BLaER1 (cell line): Measurements from ENCODE around the gene CPLX1.

Experiments used
- H3K27ac ChIP-seq: shearing (Covaris generic); formaldehyde crosslinking; 2 replicates; pipeline ENCODE4 v1.8.1; 2022
- H3K27me3 ChIP-seq: shearing (Covaris generic); formaldehyde crosslinking; 2 replicates; pipeline ENCODE4 v1.8.1; 2022
- H3K36me3 ChIP-seq: shearing (Covaris generic); formaldehyde crosslinking; 2 replicates; pipeline ENCODE4 v1.8.1; 2022
- H3K4me1 ChIP-seq: shearing (Covaris generic); formaldehyde crosslinking; 2 replicates; pipeline ENCODE4 v1.8.1; 2022
- H3K4me2 ChIP-seq: shearing (Covaris generic); formaldehyde crosslinking; 2 replicates; pipeline ENCODE4 v1.8.1; 2022
- H3K4me3 ChIP-seq: shearing (Covaris generic); formaldehyde crosslinking; 2 replicates; pipeline ENCODE4 v1.8.1; 2022
- H3K9ac ChIP-seq: shearing (Covaris generic); formaldehyde crosslinking; 2 replicates; pipeline ENCODE4 v1.8.1; 2022
- H3K9me3 ChIP-seq: shearing (Covaris generic); formaldehyde crosslinking; 2 replicates; pipeline ENCODE4 v1.8.1; 2022
- H4K20me1 ChIP-seq: shearing (Covaris generic); formaldehyde crosslinking; 2 replicates; pipeline ENCODE4 v1.8.1; 2022
- Cebpa-rat ChIP-seq: shearing (Covaris generic); IDR thresholded peaks from 2 replicates; pipeline ENCODE4 v1.8.1; 2022

CPLX1 gene

DNA sequence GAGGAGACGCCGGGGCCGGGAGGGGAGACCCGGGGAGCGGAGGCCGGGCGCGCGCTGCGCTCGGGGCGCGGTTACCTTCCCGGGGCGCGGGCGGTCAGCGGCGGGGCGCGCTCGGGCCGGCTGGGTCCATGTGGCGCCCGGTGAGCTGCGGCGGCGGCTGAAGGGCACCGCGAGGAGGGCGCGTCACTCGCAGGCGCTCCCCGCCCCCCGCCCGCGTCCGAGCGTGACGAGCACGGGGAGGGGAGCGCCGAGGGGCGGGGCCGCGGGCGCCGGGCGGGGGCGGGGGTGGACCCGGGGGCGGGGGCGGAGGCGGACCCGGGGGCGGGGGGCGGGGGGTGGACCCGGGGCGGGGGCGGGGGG, at the start of gene CPLX1:
CPLX1 (minus strand) TSS at position 159 of the 360 bp plus-strand sequence. CDS start 1,607 bp downstream, outside the sequence.
- Histone ChIP-seq H3K4me3 (peak within 1 kb of the TSS; percentile 54), H3K9ac (no peak within 1 kb of the TSS), H3K9me3 (no peaks in the 10 kb centered on the region), H4K20me1 (peaks cover 50% of the 10 kb centered on the region), H3K27me3 (peaks cover 90% of the 10 kb centered on the region), H3K36me3 (no peaks in the 10 kb centered on the region), H3K4me1 (peaks cover 55% of the 10 kb centered on the region), H3K4me2 (peak within 1 kb of the TSS; percentile 78), H3K27ac (no peak within 1 kb of the TSS)
- no peak for TF ChIP-seq Cebpa-rat

DNA sequence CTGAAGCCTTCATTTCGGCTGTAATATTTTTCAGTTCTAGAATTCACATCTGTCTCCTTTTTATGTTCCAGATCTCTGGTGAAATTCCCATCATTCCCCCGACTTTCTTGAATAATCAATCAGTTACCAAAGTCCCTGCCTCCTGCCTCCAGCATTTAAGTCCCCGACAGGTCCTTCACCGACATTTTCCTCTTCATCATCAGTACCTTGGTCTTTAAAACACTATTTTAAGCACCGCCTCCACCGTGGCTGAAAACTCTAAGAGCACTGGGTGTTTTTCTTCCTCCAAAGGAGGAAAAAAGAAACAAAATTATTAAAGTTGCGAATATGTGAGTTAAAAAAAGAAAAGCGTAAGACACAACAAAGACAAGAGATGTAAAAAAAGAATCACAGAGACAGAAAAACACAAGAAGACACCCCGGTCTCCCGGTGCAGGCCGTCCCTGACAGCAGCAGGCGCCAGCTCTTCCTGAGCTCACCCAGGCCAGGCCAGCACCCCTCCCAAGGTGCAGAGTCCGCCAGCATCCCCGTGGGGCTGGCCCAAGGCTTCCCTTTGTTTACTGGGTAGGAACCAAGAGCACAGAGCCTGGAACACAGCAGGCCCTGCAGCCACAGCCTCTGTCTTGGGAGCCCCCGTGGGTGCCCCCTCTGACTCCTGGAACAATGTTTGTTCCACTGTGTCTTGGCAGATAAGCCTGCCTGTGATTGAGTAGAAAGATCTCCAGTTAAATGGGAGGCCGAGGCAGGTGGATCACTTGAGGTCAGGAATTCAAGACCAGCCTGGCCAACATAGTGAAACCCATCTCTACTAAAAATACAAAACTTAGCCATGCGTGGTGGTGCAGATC, 49.3 kb upstream of the CPLX1 start:
- H3K36me3 ChIP-seq: peaks cover 98% of the 10 kb centered on the region
- no peak for TF ChIP-seq Cebpa-rat
- peaks cover 28% of the 10 kb centered on the region; the same call in 1 of the 2 replicates for H4K20me1 ChIP-seq
- no peak overlapping the region for H3K4me3 ChIP-seq
- no peaks in the 10 kb centered on the region for H3K27me3 ChIP-seq
- H3K27ac ChIP-seq: 0 out of 2 replicates have a peak overlapping the region, but pooled peaks have one; percentile 16
- peak overlapping the region; percentile 17; the same call in 1 of the 2 replicates for H3K9ac ChIP-seq
- peaks cover 15% of the 10 kb centered on the region for H3K4me1 ChIP-seq
- H3K4me2 ChIP-seq: no peak overlapping the region; the same call in 1 of the 2 replicates
- no peaks in the 10 kb centered on the region for H3K9me3 ChIP-seq

DNA sequence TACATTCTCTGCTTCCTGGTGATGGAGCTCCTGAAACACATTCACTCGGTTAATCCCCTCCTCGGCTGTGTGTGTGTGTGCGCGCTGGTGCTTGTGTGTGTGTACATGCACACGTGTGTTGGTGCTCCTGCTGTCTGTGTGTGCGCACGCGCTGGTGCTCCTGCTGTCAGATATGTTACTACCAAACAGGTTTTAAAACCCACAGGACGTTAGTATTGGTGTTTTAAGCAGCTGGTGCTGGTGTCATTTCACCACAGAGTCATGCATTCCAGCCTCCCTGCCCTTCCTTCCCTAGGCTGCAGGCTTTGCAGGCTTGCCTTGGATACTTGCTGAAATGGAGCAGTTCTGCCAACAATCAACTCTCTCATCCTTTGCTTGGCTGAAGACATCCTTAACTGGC, 48.1 kb upstream of the CPLX1 start:
- H3K4me1 ChIP-seq: peaks cover 15% of the 10 kb centered on the region
- no peaks in the 10 kb centered on the region for H3K9me3 ChIP-seq
- H3K36me3 ChIP-seq: peaks cover 98% of the 10 kb centered on the region
- no peak overlapping the region for H3K4me2 ChIP-seq
- H3K27ac ChIP-seq: no peak overlapping the region
- TF ChIP-seq Cebpa-rat: no peak
- no peak overlapping the region for H3K9ac ChIP-seq
- no peaks in the 10 kb centered on the region for H3K27me3 ChIP-seq
- peaks cover 21% of the 10 kb centered on the region; the same call in 1 of the 2 replicates for H4K20me1 ChIP-seq
- H3K4me3 ChIP-seq: no peak overlapping the region

GRCh38 chr4:872241-872981, 46.5 kb upstream of the CPLX1 start:
- no peak for TF ChIP-seq Cebpa-rat
- Histone ChIP-seq H3K4me3 (no peak overlapping the region), H4K20me1 (peaks cover 24% of the 10 kb centered on the region; the same call in 1 of the 2 replicates), H3K4me2 (no peak overlapping the region), H3K9me3 (no peaks in the 10 kb centered on the region), H3K9ac (no peak overlapping the region), H3K27ac (no peak overlapping the region), H3K27me3 (no peaks in the 10 kb centered on the region), H3K36me3 (peaks cover 99% of the 10 kb centered on the region), H3K4me1 (peaks cover 28% of the 10 kb centered on the region)

- no peak overlapping the region for H3K9ac ChIP-seq
- no peak for TF ChIP-seq Cebpa-rat
- no peaks in the 10 kb centered on the region for H3K9me3 ChIP-seq
- peaks cover 27% of the 10 kb centered on the region for H3K4me1 ChIP-seq
- H3K36me3 ChIP-seq: peaks cover 99% of the 10 kb centered on the region
- H3K27me3 ChIP-seq: no peaks in the 10 kb centered on the region
- H3K4me3 ChIP-seq: no peak overlapping the region
- H3K4me2 ChIP-seq: no peak overlapping the region
- peaks cover 19% of the 10 kb centered on the region; the same call in 1 of the 2 replicates for H4K20me1 ChIP-seq
- H3K27ac ChIP-seq: no peak overlapping the region
Observed at GRCh38 chr4:871484-871883, 45.6 kb upstream of the CPLX1 start.

DNA sequence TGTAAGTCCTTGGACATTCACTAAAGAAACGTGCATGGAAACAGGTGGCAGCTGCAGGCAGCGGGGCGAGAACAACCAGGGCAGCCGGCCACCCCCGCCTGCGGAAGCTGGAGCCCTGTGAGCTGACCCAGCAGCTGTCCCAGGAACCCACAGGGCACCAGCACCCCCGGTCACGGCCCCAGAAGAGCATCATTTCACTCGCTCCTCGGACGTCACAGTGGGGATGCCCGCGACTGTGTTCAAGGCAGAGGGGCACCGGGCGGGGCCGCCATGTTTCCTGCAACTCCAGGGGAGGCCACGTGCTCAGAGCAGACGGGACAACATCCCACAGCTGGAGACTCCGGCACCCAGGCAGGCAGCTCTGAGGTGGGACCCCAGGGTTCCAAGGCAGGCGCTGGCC, 45.0 kb upstream of the CPLX1 start:
- H3K4me1 ChIP-seq: peaks cover 22% of the 10 kb centered on the region
- no peaks in the 10 kb centered on the region for H3K27me3 ChIP-seq
- H4K20me1 ChIP-seq: peaks cover 14% of the 10 kb centered on the region; the same call in 1 of the 2 replicates
- no peak overlapping the region for H3K27ac ChIP-seq
- H3K9me3 ChIP-seq: no peaks in the 10 kb centered on the region
- H3K4me3 ChIP-seq: no peak overlapping the region
- no peak overlapping the region for H3K4me2 ChIP-seq
- peaks cover 99% of the 10 kb centered on the region for H3K36me3 ChIP-seq
- no peak for TF ChIP-seq Cebpa-rat
- H3K9ac ChIP-seq: no peak overlapping the region

- H3K9ac ChIP-seq: no peak overlapping the region
- no peaks in the 10 kb centered on the region for H3K9me3 ChIP-seq
- peaks cover 12% of the 10 kb centered on the region for H3K4me1 ChIP-seq
- H3K4me3 ChIP-seq: no peak overlapping the region
- H4K20me1 ChIP-seq: peaks cover 11% of the 10 kb centered on the region; the same call in 1 of the 2 replicates
- no peaks in the 10 kb centered on the region for H3K27me3 ChIP-seq
- no peak for TF ChIP-seq Cebpa-rat
- no peak overlapping the region for H3K4me2 ChIP-seq
- no peak overlapping the region for H3K27ac ChIP-seq
- peaks cover 99% of the 10 kb centered on the region for H3K36me3 ChIP-seq
Observed at GRCh38 chr4:869776-870175, 43.8 kb upstream of the CPLX1 start.

GRCh38 chr4:868421-868820, 42.5 kb upstream of the CPLX1 start:
- Histone ChIP-seq H3K27me3 (no peaks in the 10 kb centered on the region), H3K4me3 (no peak overlapping the region), H3K27ac (peak overlapping the region; percentile 58; the same call in 1 of the 2 replicates), H3K36me3 (peaks cover 99% of the 10 kb centered on the region), H3K4me1 (peaks cover 12% of the 10 kb centered on the region), H3K9me3 (0 out of 2 replicates have a peak, but pooled peaks cover 2% of the 10 kb centered on the region), H3K4me2 (no peak overlapping the region), H3K9ac (no peak overlapping the region), H4K20me1 (peaks cover 11% of the 10 kb centered on the region; the same call in 1 of the 2 replicates)
- no peak for TF ChIP-seq Cebpa-rat

DNA sequence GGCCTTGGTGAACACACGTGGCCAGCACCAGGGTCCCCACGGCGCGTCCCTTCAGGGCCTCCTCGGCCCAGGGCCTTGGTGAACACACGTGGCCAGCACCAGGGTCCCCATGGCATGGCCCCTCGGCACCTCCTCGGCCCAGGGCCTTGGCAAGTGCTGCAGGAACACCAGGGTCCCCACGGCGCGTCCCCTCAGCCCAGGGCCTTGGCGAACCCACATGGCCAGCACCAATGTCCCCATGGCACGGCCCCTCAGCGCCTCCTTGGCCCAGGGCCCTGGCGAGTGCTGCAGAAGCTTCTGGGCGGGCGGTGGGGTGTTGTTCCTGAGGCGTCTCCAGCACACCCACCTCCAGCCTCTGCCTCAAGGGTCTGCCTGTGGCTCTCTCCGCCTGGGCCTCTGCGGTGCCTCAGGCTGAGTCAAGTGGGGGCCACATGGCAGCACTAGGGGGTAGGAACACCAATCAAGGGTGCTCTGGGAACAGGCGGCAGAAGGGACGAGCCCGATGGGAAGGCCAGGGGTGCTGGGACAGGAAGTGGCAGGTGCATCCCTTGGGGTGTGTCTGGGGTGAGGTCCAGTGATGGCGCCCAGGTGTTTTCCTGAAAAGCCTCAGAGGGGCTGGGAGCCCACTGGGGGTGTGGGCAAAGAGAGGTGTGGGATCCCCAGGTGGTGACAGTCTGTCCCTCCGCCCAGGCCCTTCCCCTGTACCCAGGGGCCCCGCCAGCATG, 41.8 kb upstream of the CPLX1 start:
- 0 out of 2 replicates have a peak, but pooled peaks cover 9% of the 10 kb centered on the region for H3K9me3 ChIP-seq
- peak overlapping the region; percentile 58 for H3K27ac ChIP-seq
- TF ChIP-seq Cebpa-rat: no peak
- H3K4me1 ChIP-seq: peaks cover 12% of the 10 kb centered on the region
- no peaks in the 10 kb centered on the region for H3K27me3 ChIP-seq
- peaks cover 99% of the 10 kb centered on the region for H3K36me3 ChIP-seq
- H4K20me1 ChIP-seq: peaks cover 11% of the 10 kb centered on the region; the same call in 1 of the 2 replicates
- H3K4me3 ChIP-seq: no peak overlapping the region
- H3K9ac ChIP-seq: no peak overlapping the region
- no peak overlapping the region; the same call in 1 of the 2 replicates for H3K4me2 ChIP-seq
